Fibroblast of skin of right biceps (primary cell): ENCODE data around the gene XRCC5.
A peak's percentile ranks its signal among the peaks of the same experiment; 100 is the strongest.

ENCODE experiments used
- DNase-seq: peaks from one replicate; pipeline ENCODE4 v3.0.0-alpha.2; 2013

XRCC5 gene

DNA sequence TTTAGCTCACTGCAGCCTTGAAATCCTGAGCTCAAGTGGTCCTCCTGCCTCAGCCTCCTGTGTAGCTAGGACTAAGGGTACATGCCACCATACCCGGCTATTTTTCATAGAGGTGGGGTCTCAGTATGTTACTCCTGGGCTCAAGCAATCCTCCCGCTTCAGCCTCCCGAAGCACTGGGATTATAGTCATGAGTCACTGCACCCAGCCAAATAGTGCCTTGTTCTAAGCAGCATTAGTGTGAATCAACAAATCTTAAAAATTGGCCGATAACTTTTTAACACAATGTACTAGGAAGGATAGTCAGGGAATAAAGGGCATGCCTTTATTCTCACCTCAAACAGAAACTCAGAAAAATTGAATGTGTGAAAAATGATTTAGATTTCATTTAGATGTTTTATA is 51.6 kb downstream of the XRCC5 start:
- no peak for DNase-seq

DNA sequence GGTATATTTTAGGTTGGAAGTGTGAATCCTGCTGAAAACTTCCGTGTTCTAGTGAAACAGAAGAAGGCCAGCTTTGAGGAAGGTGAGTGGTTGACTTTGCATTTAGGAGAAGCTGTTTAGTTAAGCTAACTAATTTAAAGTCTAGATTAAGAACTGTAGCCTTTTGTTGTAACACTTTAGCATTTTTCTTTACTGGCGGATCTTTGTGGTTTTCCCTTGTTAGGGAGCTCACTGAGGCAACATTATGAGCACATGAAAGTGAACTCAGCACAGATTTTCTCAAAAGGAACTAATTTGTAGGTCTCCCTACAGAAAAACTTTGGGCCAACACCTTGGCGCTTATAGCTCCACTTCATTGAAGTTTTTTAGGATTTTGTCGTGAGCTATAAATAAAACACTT is 52.8 kb downstream of the XRCC5 start:
- DNase-seq: no peak

- no peak for DNase-seq
Observed at GRCh38 chr2:216163518-216163917, 54.4 kb downstream of the XRCC5 start.

DNA sequence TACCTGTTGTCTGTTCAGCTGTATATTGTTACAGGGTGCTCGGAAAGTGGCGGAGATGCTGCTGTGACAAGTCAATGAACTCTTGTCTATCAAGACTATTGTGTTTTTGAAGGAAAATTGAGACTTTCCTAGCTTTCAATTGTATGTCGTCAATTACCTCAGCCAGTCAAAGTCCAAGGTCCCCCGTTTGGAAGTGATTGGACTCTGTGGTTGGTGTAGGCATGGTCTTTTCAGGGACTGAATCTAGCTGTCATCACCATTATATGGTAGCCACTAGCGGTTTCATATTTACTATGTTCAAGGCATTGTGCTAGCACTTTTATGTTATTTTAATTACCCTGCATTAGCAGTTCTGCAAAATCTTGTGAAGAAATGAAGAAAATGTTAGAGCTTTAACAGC is 54.9 kb downstream of the XRCC5 start:
- no peak for DNase-seq

DNA sequence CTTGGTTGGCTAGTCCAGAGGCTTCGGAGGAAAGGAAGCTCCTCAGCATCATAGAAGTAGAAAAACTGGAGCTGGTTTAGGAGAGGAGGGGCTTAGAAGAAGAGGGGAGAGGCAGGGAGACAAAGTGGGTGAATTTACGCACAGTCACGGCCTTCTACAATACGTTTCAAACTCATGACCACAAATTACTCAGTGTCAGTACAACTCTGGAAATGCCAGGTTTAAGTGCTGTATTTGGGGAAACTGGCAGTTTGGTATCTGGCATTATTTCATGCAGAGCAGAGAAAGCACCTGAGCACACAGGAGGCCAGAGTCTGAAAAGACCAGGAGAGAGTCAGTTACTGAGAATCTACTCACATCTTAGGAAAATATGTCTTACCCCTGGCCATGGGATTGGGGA is 55.4 kb downstream of the XRCC5 start:
- no peak for DNase-seq

DNA sequence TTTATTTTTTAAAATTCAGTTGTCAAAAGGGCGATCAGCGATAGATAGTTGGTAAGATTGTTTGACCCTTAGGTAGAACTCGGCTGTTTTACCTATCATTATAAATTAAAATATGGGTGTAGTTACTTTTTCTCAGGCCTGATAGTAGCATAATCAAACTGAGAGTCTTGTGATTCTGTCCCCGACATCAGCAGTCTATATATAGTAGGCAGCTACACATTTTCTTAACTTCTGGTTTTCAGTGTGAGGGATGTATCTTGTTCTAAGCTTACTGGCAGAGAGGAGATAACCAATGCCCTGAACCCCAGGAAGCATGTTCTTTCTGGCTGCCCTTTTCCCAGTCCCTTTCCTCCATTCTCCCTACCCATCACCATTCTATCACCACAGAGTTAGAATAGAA is 56.6 kb downstream of the XRCC5 start:
- no peak for DNase-seq

DNA sequence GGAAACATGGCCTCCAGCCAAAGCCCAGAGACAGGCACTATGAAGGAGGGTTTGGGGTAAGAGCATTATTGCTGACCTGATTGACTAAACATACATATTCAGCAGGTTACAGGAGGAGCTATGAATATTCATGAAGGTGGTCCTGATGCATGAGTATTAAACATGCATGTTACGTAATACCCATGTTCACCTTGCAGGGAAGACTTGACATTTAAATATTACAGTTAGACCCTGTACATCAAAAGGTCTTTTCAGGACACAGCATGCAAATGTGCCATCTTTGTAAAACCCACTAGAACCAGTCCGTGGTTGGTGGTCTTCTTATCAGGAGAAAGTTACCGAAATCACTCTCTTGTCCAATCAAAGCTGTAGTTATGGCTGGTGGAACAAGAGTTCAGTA is 59.9 kb downstream of the XRCC5 start:
- DNase-seq: no peak

GRCh38 chr2:216170076-216170763 is 61.1 kb downstream of the XRCC5 start:
- DNase-seq: no peak

DNA sequence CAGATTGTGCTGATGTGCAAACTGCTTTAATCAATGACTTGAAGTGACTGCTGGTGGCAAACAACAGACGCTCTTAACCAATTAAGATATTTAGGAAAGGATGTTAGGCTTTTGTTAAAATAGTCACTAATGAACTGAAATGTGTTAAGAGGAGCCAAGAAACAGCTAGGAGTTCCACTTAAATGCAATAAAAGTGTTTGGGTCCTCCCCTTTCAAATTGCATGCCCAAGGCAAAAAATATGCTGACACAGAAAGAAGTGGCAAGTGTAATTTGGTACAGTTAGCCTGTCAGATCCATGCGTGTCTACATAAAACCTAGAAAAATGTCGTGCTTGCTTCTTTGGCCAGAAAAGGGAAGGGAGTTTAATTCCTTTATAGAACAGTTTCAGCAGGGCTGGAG is 61.9 kb downstream of the XRCC5 start:
- DNase-seq: no peak

- no peak for DNase-seq
Observed at GRCh38 chr2:216172493-216172892, 63.3 kb downstream of the XRCC5 start.

DNA sequence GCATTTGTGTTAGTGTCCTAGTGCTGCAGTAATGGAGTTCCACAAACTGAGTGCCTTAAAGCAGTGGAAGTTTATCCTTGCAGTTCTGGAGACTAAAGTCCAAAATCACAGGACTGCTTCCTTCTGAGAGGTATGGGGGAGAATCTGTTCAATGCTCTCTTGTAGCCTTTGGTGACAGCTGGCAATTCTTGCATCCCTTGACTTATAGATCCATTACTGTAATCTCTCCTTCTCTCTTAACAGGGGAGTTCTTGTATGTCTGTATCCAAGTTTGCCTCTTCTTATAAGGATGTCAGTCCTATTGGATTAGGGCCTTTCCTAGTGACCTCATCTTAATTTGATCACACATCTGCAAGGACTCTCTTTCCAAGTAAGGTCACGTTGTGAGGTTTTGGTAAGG is 69.9 kb downstream of the XRCC5 start:
- no peak for DNase-seq

DNA sequence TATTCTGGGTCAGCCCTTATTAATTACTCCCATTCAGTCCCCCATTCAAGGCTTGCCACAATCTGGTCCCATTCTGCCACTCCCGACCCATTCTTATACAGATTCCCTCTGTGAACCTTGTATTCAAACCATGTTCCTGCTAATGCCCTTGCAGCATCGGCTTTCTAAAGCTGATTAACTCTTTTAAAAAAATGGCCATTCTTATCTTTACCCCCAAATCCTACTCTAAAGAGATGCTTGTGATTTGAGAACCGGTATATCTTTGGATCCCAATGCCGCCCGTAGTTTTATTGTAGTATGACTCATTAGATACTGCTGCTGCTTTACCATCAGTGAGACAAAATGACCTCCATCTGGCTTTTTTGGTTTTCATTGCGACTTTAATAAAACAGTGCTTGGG is 72.2 kb downstream of the XRCC5 start:
- no peak for DNase-seq

DNA sequence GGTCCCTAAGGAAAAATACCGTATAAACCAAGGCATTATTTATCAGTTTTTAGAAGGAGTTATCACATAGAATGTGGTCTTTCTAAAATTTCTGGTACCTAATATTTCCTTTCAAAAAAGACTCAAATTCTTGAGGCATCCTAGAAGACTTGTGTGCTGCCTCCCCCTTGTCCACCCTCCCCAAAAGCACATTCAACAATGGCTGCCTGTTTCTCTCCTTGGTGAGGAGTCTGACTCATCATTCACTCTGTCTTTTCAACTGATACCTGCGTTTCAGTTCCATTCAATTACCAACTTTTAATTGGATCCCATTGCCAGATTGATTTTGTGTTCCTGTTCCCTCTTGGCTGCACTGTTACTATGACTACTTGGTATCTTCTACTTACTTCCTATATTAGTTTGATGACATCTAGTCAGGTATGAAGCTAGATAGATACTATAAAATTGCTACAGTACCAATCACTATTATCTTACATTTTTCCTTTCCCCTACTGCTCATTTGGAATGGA is 72.9 kb downstream of the XRCC5 start:
- no peak for DNase-seq

GRCh38 chr2:216183462-216183861 is 74.3 kb downstream of the XRCC5 start:
- no peak for DNase-seq

- DNase-seq: no peak
Observed at GRCh38 chr2:216188559-216188850, 79.4 kb downstream of the XRCC5 start.

GRCh38 chr2:216188956-216189355 is 79.8 kb downstream of the XRCC5 start:
- peak; percentile 36 for DNase-seq

DNA sequence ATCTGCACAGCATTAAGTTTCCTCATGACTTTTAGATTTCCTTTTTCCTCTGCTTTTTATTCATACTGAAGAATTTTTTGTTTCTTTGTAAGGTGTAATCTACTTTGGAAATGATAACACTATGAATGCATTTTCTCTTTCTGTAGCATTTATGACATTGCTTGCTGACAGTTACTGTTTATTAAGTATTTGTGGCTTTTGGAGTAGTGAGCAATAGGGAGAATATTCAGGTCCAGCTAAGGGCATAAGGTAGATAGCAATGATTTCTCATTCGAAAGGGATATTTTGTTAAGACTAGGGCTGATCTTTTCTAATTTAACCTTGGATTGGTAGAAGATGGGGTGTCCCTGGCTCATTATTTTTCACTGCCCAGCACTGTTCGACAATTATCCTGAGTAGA is 80.3 kb downstream of the XRCC5 start:
- peak; percentile 20 for DNase-seq

GRCh38 chr2:216192181-216192580 is 83.0 kb downstream of the XRCC5 start:
- DNase-seq: no peak

- no peak for DNase-seq
Observed at GRCh38 chr2:216192931-216193330, 83.8 kb downstream of the XRCC5 start.

- DNase-seq: no peak
Observed at GRCh38 chr2:216194013-216194412, 84.9 kb downstream of the XRCC5 start.

- DNase-seq: no peak
Observed at GRCh38 chr2:216194561-216194960, 85.4 kb downstream of the XRCC5 start.

- peak; percentile 88 for DNase-seq
Observed at GRCh38 chr2:216195565-216196029, 86.4 kb downstream of the XRCC5 start.

DNA sequence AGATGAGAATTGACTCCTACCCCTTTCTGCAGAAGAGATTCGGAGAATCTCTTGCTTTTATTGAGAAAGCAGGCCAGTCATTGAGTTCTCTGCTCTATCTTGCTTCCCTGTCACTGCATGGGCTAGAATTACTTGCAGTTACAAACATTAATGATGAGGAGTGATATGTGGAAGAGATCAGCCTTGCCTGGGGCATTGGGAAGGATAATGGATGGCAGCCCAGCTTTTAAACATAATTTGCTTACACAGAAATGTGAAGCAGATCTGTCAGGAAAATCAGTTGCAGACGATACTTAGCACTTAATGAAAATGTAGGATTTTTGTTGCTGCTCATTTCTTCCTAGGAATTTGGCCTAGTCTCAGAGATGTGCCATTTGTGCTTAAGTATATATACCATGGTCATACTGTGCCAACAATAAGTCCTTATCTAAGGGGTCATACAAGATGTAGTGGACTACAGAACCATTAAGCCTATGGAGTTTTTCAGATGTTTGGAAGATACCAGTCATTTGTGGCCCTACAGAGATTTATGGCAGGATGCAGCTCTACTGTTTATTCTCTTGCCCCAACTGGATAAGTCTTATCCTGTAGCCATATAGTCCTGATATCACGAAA is 92.7 kb downstream of the XRCC5 start:
- DNase-seq: no peak

DNA sequence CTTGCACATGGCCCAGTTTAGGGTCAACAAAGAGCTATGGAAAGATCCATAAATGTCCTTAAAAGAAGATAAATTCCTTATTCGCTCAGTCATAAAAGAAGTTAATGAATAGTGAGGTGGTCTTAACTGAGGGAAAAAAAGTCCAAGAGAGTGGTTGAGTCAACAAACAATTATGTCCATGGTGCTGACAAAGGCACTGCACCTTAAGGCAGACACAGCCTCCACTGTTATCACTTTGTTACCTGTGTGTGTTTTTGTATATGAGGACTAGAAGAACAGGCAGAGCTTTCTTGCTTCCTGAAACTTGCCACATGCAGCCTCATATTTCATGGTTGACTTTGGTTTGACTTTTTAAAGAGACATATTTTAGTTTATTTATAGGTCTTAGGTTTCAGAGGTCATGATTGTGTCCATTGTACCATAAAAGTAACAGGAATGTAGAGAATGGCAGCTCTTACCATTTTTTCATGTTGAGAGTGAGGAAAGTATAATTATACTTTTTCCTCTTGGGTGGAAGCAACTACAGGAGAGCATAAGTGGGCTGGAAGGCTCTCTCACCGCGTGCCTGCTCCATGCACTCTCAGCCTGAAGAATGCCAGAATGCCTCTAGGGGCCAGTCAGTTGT is 93.6 kb downstream of the XRCC5 start:
- DNase-seq: no peak

DNA sequence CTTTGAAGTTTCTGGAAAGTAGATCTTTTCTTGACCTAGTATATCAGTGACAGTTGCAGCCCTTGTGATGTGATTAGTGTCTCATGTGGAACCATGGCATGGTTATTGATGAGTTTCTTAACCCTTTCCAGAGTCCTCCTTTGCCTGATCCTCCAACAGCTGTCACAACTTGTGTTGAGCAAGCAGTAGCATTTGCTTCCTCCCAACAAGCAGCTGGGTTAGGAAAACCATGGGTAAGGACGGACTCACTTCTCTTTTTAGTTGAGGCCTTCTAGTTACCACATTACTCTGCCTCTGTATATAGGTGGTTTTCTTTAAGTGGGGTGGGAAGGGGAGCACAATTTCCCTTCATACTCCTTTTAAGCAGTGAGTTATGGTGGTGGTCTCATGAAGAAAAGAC is 96.3 kb downstream of the XRCC5 start:
- no peak for DNase-seq
